Colonic mucosa (tissue), 4 donors: ENCODE results near the gene AMOTL2. TPM values are rescaled to one million over a fixed set of nuclear protein-coding genes. Genes with fewer than 3 reads are reported as not detected.

ENCODE experiments used
- DNase-seq: peaks from one replicate; pipeline ENCODE4 v3.0.0-alpha.2; 2020
- H3K27ac ChIP-seq: fragments of 200-600 bp; one replicate; pipeline ENCODE4 v1.8.0; 2021
- H3K27me3 ChIP-seq: fragments of 200-600 bp; one replicate; pipeline ENCODE4 v1.8.0; 2021
- H3K36me3 ChIP-seq: fragments of 200-600 bp; one replicate; pipeline ENCODE4 v1.8.0; 2021
- H3K4me1 ChIP-seq: fragments of 200-600 bp; one replicate; pipeline ENCODE4 v1.8.0; 2021; ENCODE audit warnings: mild to moderate bottlenecking
- H3K4me3 ChIP-seq: fragments of 200-600 bp; one replicate; pipeline ENCODE4 v1.8.0; 2021
- H3K9ac ChIP-seq, 2 donors: one replicate each; pipeline ENCODE4 v1.7.0; 2013; ENCODE audit warnings: control low read depth in 2 of 2, low read depth in 2 of 2, low read length in 2 of 2
- H3K9me3 ChIP-seq: fragments of 200-600 bp; one replicate; pipeline ENCODE4 v1.8.0; 2021
- CTCF ChIP-seq: fragments of 200-600 bp; IDR thresholded peaks from one replicate; pipeline ENCODE4 v1.8.0; 2022; ENCODE audit warnings: antibody characterized with exemption, mild to moderate bottlenecking
- intact Hi-C: fragments of 100-400 bp; cut with DNase I; formaldehyde crosslinking; loops from one replicate; pipeline ENCODE4 v1.14.1; 2022
- total RNA-seq, 2 donors: library from RNA; stranded (reverse); fragmentation: NEBNext Ultra II Directional in 1 of 2; extraction: Animal tissue kit (Norgen Biotek cat#: 25700) in 1 of 2; gene quantifications; one replicate each; pipeline ENCODE4 v1.2.1, GENCODE V29; 2021
- donor health status: healthy.
- donor health status: DM: no; HTN: no; CAD: no.
- donor health status: DM: no; HTN: no; CAD: no.

The AMOTL2 gene
- total RNA-seq, 2 donors from 2014 or later = 17.8 to 19.9 TPM

- intact Hi-C loops = no loop called here
- no peaks in the 10 kb centered on the region for H3K27me3 ChIP-seq
- H3K4me1 ChIP-seq = peaks cover 12% of the 10 kb centered on the region
- no peak for TF ChIP-seq CTCF
- no peak overlapping the region for H3K4me3 ChIP-seq
- peaks cover 6% of the 10 kb centered on the region for H3K9me3 ChIP-seq
- no peak overlapping the region for H3K9ac ChIP-seq
- no peak overlapping the region for H3K27ac ChIP-seq
- H3K36me3 ChIP-seq = no peaks in the 10 kb centered on the region
- DNase-seq = no peak
Measured at GRCh38 chr3:134348524-134348923, 25.7 kb downstream of the AMOTL2 start.

GRCh38 chr3:134347551-134347950 is 26.7 kb downstream of the AMOTL2 start:
- H3K9ac ChIP-seq = no peak overlapping the region
- DNase-seq = peak; percentile 63
- no peak overlapping the region for H3K27ac ChIP-seq
- TF ChIP-seq CTCF = no peak
- H3K9me3 ChIP-seq = peaks cover 6% of the 10 kb centered on the region
- intact Hi-C loops = no loop called here
- peaks cover 7% of the 10 kb centered on the region for H3K4me1 ChIP-seq
- H3K27me3 ChIP-seq = no peaks in the 10 kb centered on the region
- H3K4me3 ChIP-seq = no peak overlapping the region
- no peaks in the 10 kb centered on the region for H3K36me3 ChIP-seq

- Histone ChIP-seq H3K4me3 (no peak overlapping the region), H3K36me3 (no peaks in the 10 kb centered on the region), H3K9ac (no peak overlapping the region), H3K27me3 (no peaks in the 10 kb centered on the region), H3K27ac (no peak overlapping the region), H3K9me3 (peaks cover 6% of the 10 kb centered on the region), H3K4me1 (peaks cover 7% of the 10 kb centered on the region)
- no peak for DNase-seq
- intact Hi-C loops = no loop called here
- TF ChIP-seq CTCF = no peak
Measured at GRCh38 chr3:134346744-134347143, 27.5 kb downstream of the AMOTL2 start.

- Histone ChIP-seq H3K27me3 (no peaks in the 10 kb centered on the region), H3K27ac (no peak overlapping the region), H3K4me3 (no peak overlapping the region), H3K4me1 (no peaks in the 10 kb centered on the region), H3K9me3 (peaks cover 6% of the 10 kb centered on the region), H3K9ac (no peak overlapping the region), H3K36me3 (no peaks in the 10 kb centered on the region)
- intact Hi-C loops = no loop called here
- TF ChIP-seq CTCF = no peak
- no peak for DNase-seq
Measured at GRCh38 chr3:134345202-134345601, 29.0 kb downstream of the AMOTL2 start.

GRCh38 chr3:134344560-134344959 is 29.7 kb downstream of the AMOTL2 start:
- no peak overlapping the region for H3K27ac ChIP-seq
- no peaks in the 10 kb centered on the region for H3K27me3 ChIP-seq
- no peak overlapping the region for H3K9ac ChIP-seq
- no peak for TF ChIP-seq CTCF
- no peak for DNase-seq
- no peaks in the 10 kb centered on the region for H3K4me1 ChIP-seq
- peaks cover 6% of the 10 kb centered on the region for H3K9me3 ChIP-seq
- no peaks in the 10 kb centered on the region for H3K36me3 ChIP-seq
- H3K4me3 ChIP-seq = no peak overlapping the region
- intact Hi-C loops = no loop called here

GRCh38 chr3:134342259-134342658 is 32.0 kb downstream of the AMOTL2 start:
- no peak for TF ChIP-seq CTCF
- Histone ChIP-seq H3K9ac (no peak overlapping the region), H3K9me3 (peaks cover 6% of the 10 kb centered on the region), H3K27me3 (no peaks in the 10 kb centered on the region), H3K27ac (no peak overlapping the region), H3K4me1 (no peaks in the 10 kb centered on the region), H3K4me3 (no peak overlapping the region), H3K36me3 (no peaks in the 10 kb centered on the region)
- DNase-seq = no peak
- intact Hi-C loops = no loop called here
